Suppressor macrophage treated with lipopolysaccharide for 4 hours (primary cell): ENCODE results near the gene SSX2B.
A peak's percentile ranks its signal among the peaks of the same experiment; 100 is the strongest.
"Not testable (repeated sequence)": the region's sequence is repeated elsewhere in the genome, so short reads cannot be mapped to it uniquely, and the experiment has no call there.

Experiments used
- DNase-seq: peaks from one replicate; pipeline ENCODE4 v3.0.0-alpha.2; 2020

The SSX2B gene

GRCh38 chrX:52750952-52751351 is at the start of gene SSX2B:
SSX2B (plus strand) TSS chrX:52751252; CDS start chrX:52752681, 1,429 bp downstream.
- not testable (repeated sequence) for DNase-seq

- not testable (repeated sequence) for DNase-seq
These were observed 44.0 kb upstream of the SSX2B start, which contains the start of gene SSX2 for GRCh38 chrX:52707078-52707477. SSX2 (minus strand) TSS chrX:52707178; CDS start chrX:52705749, 1,429 bp downstream.

DNA sequence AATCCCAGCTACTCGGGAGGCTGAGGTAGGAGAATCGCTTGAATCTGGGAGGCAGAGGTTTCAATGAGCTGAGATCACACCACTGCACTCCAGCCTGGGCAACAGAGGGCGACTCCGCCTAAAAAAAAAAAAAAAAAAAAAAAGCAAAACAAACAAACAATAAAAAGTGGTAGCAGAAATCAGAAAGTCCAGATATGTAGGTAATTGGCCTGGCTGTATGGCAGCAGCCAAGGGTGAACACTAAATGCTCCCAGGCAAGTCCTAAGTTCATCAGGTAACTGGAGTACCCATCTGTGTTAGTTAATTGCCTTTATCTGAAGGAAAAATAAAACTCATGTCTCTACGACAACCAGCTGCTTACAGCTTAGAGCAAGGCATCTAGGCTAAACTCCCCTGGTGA is 14.9 kb downstream of the SSX2B start:
- DNase-seq: not testable (repeated sequence)

DNA sequence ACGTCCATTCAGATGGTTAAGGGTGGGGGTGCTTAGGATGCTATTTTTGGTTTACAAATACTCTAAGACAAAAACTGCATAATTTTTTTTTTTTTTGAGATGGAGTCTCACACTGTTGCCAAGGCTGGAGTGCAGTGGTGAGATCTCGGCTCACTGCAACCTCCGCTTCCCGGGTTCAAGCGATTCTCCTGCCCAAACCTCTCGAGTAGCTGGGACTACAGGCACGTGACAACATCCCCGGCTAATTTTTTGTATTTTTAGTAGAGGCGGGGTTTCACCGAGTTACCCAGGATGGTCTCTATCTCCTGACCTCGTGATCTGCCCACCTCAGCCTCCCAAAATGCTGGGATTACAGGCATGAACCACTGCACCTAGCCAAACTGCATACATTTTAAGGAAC is 22.5 kb downstream of the SSX2B start:
- not testable (repeated sequence) for DNase-seq

- DNase-seq: not testable (repeated sequence)
These were observed 46.3 kb downstream of the SSX2B start, which contains the start of gene SPANXN5 for GRCh38 chrX:52797327-52797726. SPANXN5 (minus strand) TSS chrX:52797427; CDS start chrX:52797348, 79 bp downstream.

- peak; percentile 42 for DNase-seq
These were observed 53.8 kb downstream of the SSX2B start for GRCh38 chrX:52804876-52805275.
